ENCODE measurements around the gene XDH.

DNA sequence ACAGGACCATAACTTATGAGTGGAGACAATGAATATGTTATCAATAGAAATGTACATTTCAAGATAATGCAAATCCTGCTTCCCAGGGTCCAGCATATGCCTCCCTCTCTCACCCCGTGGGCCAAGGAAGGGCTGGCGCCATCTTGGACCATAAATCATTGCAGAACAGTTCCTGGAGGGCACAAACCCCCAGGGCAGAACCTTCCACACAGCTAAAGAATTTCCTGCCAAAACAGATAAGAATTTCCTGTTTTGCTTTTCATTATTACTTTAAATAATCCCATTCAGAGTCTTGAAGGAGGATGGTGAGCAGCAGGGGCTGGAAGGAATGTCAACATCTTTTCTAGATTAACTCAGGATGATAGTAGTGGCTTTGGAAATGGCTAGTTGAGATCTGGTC is 126.9 kb downstream of the XDH start:
- TF ChIP-seq, protein P1, sequence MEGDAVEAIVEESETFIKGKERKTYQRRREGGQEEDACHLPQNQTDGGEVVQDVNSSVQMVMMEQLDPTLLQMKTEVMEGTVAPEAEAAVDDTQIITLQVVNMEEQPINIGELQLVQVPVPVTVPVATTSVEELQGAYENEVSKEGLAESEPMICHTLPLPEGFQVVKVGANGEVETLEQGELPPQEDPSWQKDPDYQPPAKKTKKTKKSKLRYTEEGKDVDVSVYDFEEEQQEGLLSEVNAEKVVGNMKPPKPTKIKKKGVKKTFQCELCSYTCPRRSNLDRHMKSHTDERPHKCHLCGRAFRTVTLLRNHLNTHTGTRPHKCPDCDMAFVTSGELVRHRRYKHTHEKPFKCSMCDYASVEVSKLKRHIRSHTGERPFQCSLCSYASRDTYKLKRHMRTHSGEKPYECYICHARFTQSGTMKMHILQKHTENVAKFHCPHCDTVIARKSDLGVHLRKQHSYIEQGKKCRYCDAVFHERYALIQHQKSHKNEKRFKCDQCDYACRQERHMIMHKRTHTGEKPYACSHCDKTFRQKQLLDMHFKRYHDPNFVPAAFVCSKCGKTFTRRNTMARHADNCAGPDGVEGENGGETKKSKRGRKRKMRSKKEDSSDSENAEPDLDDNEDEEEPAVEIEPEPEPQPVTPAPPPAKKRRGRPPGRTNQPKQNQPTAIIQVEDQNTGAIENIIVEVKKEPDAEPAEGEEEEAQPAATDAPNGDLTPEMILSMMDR (IDR thresholded peaks at IDR 0.05) = no peak
- TF ChIP-seq POLR2A (IDR thresholded peaks at IDR 0.05) (no peak), POLR2AphosphoS5 (IDR thresholded peaks at IDR 0.05; ENCODE audit: insufficient read depth in 1 of 2, low read depth in 1 of 2) (no peak)
